T-helper 9 cell (primary cell): ENCODE data around the gene MRPS12.
A peak's percentile ranks its signal among the peaks of the same experiment; 100 is the strongest.
"Not testable (repeated sequence)": the region's sequence is repeated elsewhere in the genome, so short reads cannot be mapped to it uniquely, and the experiment has no call there.

Experiments used
- DNase-seq: peaks from one replicate; pipeline ENCODE4 v3.0.0-alpha.2; 2020
- total RNA-seq, 2 donors: gene quantifications; one replicate each; lab custom pipeline; 2026; lab: John Stamatoyannopoulos, UW

MRPS12 gene
- 8.0 to 26.7 reads per million in 2 donors for total RNA-seq

DNA sequence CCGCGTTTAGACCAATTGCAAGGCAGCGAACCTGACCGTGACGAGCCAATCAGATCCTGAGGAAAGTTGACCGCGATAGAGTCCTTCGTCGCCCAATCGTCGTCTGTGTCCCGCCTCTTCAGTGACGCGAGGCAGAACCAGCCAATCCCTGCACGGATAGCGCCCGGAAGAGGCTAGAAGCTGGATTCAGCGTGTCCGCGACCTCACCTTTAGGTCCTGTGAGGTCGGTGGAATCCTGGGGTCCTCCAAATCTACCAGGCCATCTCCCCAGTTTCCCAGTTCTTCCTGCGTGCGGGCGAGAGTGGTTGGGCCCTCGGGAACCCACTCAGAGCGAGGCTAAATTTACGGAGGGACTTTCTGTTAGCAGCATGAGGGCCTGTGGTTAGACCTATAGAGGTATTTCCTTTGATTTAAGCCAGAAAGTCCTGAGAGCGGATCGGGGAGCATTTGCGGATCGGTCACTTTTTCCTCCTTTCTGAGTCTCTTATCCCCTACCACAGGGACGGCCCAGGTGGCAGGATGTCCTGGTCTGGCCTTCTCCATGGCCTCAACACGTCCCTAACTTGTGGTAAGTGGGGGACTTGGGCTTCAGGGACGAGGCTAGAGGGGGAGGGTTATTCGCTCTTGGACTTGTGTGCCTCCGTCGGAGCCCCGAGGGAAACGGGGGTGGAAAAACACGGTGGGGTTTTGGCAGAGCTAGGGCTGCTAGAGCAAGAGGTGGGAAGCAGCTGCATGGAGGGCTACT, at the start of gene MRPS12:
Gene MRPS12, plus strand, starts transcription at position 169 of the 745 bp plus-strand sequence. Its CDS starts 351 bp downstream, at position 520.
- DNase-seq: peak; percentile 96

DNA sequence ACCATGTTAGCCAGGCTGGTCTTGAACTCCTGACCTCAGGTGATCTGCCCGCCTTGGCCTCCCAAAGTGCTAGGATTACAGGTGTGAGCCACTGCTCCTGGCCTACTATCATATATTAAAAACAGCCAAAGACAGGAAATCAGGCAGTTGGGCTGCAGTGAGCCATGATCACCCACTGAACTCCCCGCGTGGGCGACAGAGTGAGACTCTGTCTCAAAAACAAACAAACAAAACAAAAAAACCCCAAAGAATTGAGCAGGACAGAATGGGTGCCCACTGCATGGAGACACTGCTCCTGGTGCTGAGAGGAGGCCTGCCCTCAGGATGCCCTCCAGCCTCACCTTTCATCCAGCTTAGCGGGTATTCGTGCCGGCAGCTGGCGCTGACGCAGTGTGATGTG, 47.5 kb upstream of the MRPS12 start:
- DNase-seq: no peak

DNA sequence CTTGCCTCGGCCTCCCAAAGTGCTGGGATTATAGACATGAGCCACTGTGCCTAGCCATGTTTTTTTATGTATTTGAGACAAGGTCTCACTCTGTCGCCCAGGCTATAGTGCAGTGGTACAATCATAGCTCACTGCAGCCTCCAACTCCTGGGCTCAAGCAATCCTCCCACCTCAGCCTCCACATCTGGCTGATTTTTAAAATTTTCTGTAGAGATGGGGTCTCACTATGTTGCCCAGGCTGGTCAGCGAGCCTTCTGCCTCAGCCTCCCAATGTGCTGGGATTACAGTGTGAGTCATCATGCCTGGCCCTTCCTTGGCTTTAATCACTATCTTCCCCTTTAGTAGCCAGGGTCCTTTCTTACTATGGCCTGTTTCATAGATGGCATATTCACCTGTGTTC, 46.1 kb upstream of the MRPS12 start:
- not testable (repeated sequence) for DNase-seq

DNA sequence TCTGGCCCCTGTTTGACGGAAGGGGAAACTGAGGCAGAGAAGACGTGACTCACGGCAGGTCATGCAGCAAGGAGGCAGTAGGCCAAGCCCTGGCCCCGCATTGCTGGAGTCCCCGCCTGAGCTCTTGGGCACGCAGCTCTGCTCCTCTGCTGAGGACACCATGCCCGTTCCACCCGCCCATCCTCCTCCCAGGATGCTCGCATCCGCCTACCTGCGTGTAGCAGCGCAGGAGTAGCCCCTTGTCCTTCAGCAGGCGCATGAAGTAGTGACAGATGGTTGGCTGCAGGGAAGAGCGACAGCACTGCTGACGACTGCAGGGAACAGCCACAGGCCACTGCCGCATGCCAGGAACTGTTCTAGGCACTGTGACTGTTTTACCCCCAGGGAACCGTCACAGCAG, 41.9 kb upstream of the MRPS12 start:
- DNase-seq: no peak

DNA sequence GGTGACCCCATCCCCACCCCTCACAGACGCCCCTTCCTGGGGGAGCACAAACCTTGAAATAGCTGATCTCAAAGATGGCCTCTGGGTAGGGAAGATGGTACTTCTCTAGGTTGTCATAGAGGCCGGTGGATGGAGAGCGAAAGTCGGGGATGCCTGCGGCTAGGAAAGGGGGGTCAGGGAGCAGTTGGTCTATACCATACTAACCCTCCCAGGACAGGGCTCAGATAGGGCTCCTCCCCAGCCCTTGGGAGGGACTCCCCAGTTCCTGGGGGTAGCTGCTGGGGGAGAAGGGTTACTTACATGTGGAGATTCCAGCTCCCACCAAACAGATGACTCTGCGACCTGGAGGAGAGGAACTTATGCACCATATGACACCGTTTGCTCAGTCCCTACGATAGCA, 40.9 kb upstream of the MRPS12 start:
- DNase-seq: no peak

DNA sequence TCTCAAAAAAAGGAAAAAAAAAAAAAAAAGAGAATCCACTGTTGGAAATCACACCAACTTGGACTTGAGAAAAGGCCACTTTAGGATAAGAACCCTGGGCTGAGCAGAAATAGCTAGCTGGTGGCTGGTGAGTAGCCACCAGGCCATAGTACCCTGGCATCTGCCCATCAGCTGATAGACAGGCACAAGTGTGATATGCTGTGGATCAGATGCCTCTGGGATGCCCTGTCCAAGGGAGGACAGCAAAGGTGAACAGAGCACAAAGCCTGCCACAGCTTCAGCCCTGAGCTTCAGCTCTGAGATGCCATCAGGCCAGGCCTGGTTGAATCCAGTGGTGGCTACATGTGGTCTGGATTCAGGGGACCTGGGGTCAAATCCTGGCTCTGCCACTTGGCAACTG, 40.1 kb upstream of the MRPS12 start:
- no peak for DNase-seq

DNA sequence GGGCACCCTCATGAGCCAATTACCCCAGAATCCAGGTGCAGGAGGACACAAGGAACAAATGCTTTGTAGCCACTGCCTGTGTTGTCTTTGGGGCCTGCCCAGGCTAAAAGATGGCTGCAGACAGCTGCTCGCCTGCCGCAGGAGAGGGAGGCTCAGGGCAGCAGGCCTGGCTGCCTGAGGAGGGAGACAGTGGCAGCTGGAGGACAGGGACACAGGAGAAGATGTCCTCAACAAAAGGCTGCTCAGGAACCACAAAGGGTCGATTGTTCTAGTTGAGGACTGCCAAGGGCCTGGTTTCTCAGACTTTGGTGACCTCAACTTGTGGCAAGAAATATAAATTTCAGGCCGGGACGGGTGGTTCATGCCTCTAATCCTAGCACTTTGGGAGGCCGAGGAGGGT, 39.0 kb upstream of the MRPS12 start:
- no peak for DNase-seq

DNA sequence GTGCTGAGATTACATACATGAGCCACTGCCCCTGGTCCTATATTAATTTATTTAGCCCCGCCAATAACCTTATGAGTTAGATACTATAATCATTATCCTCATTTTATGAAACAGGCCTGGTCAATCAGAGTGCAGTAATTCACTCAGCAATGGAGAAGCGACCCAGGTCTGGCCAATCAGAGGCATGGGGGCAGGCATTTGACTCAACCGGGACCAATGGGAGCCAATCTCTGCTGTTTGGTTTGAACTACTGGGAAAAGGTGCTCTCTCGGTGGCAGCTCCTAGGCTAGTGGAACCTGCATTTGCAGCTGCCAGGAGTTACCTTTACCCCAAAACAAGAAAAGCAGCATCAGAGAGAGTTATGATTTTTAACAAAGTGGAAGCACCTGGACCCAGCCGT, 37.9 kb upstream of the MRPS12 start:
- no peak for DNase-seq

DNA sequence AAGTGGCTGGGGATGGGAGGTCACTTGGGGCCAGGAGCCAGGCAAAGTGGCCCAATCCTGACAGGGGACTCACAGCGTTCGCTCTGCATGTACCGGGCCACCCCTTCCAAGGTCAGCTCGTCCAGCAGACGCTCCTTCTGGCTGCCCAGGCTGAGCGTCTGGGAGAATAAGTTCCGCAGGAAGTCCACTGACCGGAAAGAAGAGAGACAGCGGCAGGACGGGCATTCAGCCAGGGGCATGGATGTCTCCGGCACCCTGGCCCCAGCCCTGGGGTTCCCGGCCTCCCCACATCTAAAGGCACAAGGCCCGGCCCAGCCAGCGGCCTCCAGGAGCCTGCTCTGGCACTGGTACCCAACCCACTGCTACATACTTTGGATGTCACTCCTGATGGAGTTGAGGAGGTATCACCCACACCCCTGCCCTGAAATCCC, 37.4 kb upstream of the MRPS12 start:
- DNase-seq: no peak

DNA sequence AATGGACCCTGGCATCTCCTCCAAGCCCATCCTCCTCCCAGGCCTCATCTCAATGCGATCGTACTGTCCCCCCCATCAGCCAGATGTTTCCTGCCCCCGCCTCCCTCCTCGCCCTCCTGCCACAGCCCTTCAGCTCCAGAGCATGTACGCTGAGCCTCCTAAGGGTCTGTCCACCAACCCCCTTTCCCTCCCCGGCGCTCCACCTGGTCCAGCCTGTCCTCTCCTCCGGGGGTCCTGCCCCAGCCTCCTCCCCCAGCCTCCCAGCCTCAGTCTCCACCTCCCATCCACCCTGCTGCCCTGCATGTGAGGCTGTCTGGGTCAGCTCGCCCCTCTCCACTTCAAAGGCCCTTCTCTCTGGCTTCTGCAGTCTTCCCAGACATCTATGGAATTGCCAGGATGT, 35.8 kb upstream of the MRPS12 start:
- DNase-seq: no peak

DNA sequence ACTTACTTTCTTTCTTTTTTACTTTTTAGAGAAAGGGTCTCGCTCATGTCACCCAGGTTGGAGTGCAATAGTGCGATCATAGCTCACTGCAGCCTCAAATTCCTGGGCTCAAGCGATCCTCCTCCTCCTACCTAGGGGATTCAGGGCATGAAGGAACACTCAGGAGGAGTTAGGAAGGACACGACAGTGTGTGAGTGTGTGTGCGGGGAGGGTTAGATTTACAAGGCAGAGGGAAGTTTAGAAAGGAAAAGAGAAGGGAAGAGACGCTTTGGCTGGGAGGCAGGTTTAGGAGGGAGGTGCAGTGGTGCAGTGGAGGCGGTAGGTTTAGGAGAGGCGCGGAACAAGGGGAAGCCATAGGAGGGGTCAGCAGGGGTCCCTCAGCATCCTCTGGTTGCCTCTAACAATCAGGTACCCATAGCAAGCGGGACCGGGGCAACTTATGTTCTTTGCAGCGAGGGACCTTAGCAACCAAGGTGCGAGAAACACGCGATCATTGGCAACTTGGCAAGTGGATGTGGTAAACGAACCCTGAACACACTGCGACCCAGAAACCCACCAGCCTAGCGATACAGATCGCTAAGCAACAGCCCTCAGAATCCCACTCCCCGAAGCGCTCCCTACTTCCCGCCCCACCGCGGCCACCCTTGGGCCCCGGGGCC, 31.8 kb upstream of the MRPS12 start:
- no peak for DNase-seq

DNA sequence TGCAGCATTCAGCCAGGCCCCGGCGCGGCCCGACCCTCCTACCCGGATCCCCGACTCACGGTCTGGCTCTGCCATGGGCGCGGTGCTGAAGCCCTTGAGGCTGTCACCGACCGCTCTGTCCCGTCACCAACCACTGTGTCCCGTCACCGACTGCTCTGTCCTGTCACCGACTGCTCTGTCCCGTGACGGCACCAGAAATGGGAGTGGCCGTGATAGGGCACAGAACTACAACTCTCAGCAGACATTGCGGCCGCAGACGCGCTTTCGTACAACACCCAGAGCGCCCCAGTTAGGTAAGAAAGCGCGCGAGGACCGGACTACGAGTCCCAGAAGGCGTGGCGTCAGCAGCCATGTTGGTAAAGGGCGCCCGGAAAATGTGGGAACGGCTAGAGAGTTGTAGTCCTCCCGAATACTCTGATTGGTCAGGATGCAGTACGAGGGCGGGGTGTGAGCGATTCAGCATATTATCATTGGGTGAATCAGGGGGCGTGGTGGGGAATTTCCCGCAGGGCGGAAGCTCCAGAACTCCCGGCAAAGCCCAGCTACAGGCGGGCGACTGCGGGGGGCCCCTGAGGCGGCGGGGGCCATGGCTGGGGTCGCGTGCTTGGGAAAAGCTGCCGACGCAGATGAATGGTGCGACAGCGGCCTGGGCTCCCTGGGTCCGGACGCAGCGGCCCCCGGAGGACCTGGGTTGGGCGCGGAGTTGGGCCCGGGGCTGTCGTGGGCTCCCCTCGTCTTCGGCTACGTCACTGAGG, 31.1 kb upstream of the MRPS12 start, which contains the start of the genes NFKBIB and SIRT2:
Gene NFKBIB, plus strand, starts transcription at position 523 of the 755 bp plus-strand sequence. Its CDS starts 64 bp downstream, at position 587.
Gene SIRT2, minus strand, starts transcription at position 172 of the 755 bp plus-strand sequence. Its CDS starts 97 bp downstream, at position 75.
- DNase-seq: peak; percentile 97

DNA sequence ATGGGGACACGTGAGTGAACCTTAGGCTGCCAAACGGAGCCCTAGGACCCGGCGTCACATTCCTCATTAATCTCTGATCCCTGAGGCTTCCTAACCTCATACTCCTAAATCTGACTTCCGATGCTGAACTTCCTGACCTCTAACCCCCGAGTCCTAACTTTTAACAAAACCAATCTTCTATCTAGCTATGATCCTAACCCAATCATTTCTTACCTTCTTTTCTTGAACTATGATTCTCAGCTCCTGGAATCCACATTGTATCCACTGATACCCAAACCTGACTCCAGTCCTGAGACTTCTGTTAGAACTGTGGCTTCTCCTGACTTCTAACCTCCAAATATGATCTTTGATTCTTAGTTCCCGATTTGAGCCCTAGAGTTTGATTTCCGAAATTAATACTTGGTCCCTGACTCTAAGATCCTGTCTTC, 30.5 kb upstream of the MRPS12 start:
- DNase-seq: no peak

DNA sequence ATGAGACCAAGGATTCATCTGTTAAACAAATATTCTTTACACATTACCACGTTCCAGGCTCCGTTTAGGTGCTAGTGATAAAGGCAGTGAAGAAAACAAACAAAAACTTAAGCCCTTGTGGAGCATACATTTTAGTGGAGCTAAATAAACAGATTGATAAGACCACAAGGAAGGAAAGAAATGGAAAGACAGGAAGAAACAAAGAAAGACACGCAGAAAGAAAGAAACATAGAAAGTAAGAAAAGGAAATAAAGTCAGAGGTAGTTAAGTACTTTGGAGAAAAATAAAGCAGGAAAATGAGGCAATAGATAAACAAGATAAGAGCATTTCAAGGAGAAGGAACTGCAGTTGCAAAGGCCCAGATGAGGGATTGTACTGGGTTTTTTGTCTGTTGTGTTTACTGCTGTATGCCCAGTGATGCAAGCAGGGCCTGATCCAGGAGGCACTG, 30.0 kb upstream of the MRPS12 start:
- DNase-seq: no peak

DNA sequence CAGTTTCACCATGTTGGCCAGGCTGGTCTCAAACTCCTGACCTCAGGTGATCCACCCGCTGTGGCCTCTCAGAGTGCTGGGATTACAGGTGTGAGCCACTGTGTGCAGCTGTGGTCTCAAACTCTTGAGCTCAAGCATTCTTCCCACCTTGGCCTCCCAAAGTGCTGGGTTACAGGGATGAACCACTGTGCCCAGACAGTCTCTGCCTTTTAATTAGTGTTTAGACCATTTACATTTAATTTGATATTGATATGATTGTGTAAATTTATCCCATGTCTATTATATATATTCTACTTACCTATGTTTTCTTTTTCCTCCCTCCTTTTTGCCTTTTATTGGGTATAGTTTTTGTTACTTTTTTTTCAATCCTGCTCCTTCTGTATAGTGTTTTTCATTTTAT, 29.1 kb upstream of the MRPS12 start:
- no peak for DNase-seq

DNA sequence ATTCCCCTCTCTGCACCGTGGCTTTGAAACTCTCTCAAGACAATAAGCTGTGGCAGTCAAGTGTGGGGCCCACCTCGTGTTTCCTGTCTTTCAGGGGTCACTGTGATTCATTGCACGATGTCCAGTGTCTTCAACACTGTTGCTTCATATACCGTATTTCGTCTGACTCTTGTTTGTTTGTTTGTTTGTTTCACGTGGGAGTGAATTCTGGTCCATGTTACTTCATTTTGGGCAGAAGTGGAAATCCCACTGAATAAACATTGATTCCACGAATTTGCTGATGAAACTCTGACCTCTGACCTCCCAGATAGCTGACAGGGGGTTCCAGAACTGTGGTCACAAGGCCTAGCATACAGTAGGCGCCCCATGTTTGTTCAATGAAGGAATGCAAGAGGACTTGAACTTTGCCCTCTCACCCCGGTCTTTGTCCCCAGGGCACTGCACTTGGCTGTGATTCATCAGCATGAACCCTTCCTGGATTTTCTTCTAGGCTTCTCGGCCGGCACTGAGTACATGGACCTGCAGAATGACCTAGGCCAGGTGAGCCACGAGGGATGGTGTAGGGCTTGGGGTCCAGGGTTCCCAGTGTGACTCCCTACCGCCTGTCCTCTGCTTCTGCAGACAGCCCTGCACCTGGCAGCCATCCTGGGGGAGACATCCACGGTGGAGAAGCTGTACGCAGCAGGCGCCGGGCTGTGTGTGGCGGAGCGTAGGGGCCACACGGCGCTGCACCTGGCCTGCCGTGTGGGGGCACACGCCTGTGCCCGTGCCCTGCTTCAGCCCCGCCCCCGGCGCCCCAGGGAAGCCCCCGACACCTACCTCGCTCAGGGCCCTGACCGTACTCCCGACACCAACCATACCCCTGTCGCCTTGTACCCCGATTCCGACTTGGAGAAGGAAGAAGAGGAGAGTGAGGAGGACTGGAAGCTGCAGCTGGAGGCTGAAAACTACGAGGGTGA, 25.9 kb upstream of the MRPS12 start:
- DNase-seq: no peak

DNA sequence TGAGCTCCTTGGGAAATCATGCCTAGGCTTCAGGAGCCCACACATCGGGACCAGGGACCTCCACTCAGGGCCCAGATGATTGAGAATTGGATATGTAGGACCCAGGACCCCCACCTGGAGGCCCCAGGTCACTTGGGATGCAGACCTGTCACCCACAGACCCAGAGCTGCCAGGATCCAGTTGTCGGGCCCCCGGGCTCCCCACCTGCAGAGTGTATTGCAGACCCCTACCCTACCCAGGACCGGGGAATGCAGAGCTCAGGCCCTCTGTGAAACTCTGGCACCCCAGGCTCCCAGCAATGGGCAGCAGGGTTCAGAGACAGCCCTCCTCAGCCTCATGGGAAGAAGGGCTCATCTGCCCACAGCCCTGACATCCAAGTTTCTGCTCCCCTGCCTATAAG, 25.1 kb upstream of the MRPS12 start:
- no peak for DNase-seq

DNA sequence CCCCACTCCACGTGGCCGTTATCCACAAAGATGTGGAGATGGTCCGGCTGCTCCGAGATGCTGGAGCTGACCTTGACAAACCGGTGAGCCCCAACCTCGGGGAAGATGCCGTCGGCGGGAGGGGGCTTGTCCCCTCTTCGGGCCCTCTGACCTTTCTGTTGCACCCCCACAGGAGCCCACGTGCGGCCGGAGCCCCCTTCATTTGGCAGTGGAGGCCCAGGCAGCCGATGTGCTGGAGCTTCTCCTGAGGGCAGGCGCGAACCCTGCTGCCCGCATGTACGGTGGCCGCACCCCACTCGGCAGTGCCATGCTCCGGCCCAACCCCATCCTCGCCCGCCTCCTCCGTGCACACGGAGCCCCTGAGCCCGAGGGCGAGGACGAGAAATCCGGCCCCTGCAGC, 23.5 kb upstream of the MRPS12 start:
- no peak for DNase-seq

DNA sequence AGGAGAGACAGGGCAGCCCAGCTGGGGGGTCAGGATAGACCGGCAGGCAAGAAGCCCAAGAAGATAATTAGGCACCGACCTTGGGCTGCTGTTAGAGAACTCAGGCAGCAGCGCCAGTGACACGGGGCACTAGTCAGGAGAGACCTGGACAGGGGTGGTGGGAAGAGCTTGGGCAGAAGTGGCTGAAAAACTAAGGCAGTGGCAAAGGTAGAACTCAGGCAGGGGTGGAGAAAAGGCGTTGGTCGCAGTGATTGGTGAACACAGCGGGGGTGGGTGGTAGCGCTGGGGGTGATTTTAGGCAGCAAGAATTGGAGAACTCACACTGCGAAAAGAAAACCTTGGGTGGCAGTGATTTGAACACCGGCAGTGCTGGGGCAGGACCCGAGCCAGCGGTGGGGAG, 23.1 kb upstream of the MRPS12 start:
- no peak for DNase-seq

DNA sequence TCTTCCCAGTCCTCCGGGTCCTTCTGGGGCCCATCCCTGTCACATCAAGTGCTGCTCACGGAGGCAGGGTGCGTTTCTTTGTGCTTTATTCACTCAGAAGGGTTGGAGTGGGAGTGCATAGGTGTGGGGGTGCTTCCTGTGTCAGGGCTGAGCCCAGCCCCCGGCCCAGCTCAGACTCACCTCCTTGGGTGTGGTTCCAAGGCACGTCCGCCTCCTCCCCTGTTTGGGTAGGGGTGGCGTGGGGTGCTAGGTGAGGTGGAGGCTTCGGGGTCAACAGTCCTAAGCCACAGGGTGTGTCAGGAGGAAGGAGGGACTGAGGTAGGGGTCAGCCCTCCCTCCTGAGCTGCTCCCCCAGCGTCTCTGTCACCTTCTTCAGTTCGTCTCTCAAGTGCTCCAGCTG, 21.8 kb upstream of the MRPS12 start:
- no peak for DNase-seq

DNA sequence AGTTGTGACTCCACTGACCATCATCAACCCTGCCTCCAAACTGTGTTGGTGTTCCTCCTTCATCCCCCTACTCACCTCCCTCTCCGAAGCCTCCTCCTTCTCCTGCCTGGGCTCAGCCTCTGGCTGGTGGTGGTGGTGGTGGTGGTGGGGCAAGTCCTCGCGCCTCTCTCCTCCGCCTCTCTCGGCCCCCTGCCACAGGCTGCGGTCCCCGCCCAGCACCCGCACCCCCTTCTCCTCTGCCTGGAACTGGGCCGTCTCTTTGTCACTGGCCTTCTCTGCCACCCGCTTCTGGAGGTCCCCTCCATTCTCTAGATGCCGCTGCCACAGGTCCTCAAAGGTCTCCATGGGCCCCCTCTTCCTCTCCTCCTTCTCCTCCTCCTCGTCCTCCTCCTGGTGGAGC, 20.3 kb upstream of the MRPS12 start:
- DNase-seq: no peak

DNA sequence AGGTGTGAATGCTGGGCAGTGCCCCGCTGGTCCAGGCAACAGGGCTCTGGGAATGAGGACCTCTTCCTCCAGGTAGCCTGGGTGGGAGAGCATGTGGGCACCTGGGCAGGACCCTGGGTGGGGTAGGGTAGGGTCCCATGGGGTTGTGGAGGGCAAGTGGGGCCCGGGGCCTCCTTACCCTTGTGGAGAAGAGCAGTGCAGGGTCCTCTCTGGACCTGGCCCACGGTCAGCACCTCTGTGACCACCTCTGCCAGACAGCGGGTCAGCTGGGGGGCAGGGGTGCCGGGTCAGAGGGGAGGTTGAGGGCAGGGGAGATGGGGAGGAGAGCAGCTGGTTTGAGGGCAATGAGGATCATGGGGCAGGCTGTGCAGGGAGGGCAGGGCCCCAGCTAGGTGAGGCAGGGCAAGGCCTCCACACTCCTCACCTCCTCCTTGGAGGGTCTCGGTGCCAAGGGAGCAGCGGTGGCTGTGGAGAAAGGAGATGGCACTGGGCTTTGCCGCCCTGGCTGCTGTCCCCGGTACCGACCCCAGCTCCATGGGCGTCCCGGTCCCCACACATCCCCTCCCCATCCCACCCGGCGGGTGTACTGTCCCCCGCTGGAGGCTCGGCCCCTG, 19.2 kb upstream of the MRPS12 start:
- DNase-seq: no peak
